GM12878 (cell line): Measurements from ENCODE around the gene ACACA. TPM values are rescaled to one million over a fixed set of nuclear protein-coding genes. Genes with fewer than 3 reads are reported as not detected.

ENCODE experiments used
- ATAC-seq: fragments of 200-7000 bp; cut with Tn5 transposase; 3 replicates; pipeline ENCODE4 v1.9.1; 2020; ENCODE audit warnings: mild to moderate bottlenecking, moderate library complexity
- BruUV-seq: library from RNA; stranded (reverse); fragments of 400-500 nt; replicated peaks from 2 replicates; lab custom pipeline; 2021; lab: Mats Ljungman, UMichigan
- CTCF ChIA-PET: fragments of 300-600 bp; sonication (Branson Sonifier 250); formaldehyde crosslinking; extraction: SDS; loops from one replicate; lab custom pipeline; 2021; ENCODE audit warnings: inconsistent platforms; lab: Yijun Ruan, JAX
- POLR2A ChIA-PET: fragments of 350-600 bp; formaldehyde crosslinking; extraction: SDS; loops from one replicate; lab custom pipeline; 2021; ENCODE audit warnings: inconsistent platforms; lab: Charles Lee
- RAD21 ChIA-PET: fragments of 300-600 bp; sonication (Branson Sonifier 250); formaldehyde crosslinking; loops from one replicate; lab custom pipeline; 2023; ENCODE audit warnings: antibody characterized with exemption; ENCODE audit not compliant: unreplicated experiment; lab: Charles Lee
- SMC1A ChIA-PET: fragments of 300-600 bp; sonication (Branson Sonifier 250); formaldehyde crosslinking; loops from one replicate; lab custom pipeline; 2023; ENCODE audit not compliant: unreplicated experiment, uncharacterized antibody; lab: Charles Lee
- DNase-seq: peaks from one replicate; pipeline ENCODE4 v3.0.0-alpha.2; 2011; ENCODE audit warnings: low read depth, low spot score
- FAIRE-seq: peaks from 3 replicates; lab custom pipeline; 2011; peaks lifted over from hg19 to GRCh38; lab: Jason Lieb, UNC
- H2AFZ ChIP-seq: 2 replicates; pipeline ENCODE4 v1.6.0; 2011; ENCODE audit warnings: low read depth, low read length, control low read depth; ENCODE audit not compliant: control insufficient read depth
- H3K27ac ChIP-seq: 2 replicates; pipeline ENCODE4 v1.5.1; 2011; ENCODE audit warnings: control low read depth; ENCODE audit not compliant: control insufficient read depth, insufficient read depth
- H3K27me3 ChIP-seq, 2 experiments: replicated peaks in 1 of 2; 2 replicates each; pipeline versions ENCODE4 v1.6.0 to v1.6.1; 2011; ENCODE audit warnings: low read length in 1 of 2; ENCODE audit not compliant: control insufficient read depth in 2 of 2, insufficient read depth in 2 of 2
- H3K36me3 ChIP-seq, 2 experiments: 2 replicates each; pipeline ENCODE4 v1.5.1; 2011; ENCODE audit warnings: low read length in 1 of 2; ENCODE audit not compliant: control insufficient read depth in 2 of 2, insufficient read depth in 2 of 2
- H3K4me1 ChIP-seq: 2 replicates; pipeline ENCODE4 v1.6.1; 2011; ENCODE audit warnings: mild to moderate bottlenecking, low read length, moderate library complexity, mixed read lengths; ENCODE audit not compliant: control insufficient read depth, insufficient read depth
- H3K4me2 ChIP-seq: 2 replicates; pipeline ENCODE4 v1.6.0; 2011; ENCODE audit warnings: control low read depth; ENCODE audit not compliant: control insufficient read depth, insufficient read depth
- H3K4me3 ChIP-seq: fragments of 200-600 bp; sonication (generic); 2 replicates; pipeline ENCODE4 v1.5.1; 2016
- H3K79me2 ChIP-seq: 2 replicates; pipeline ENCODE4 v1.6.0; 2011; ENCODE audit warnings: low read length; ENCODE audit not compliant: control insufficient read depth, insufficient read depth
- H3K9ac ChIP-seq: 2 replicates; pipeline ENCODE4 v1.8.0; 2011; ENCODE audit warnings: low read length, control low read depth, mixed read lengths; ENCODE audit not compliant: control insufficient read depth, insufficient read depth
- H3K9me3 ChIP-seq: replicated peaks from 3 replicates; pipeline ENCODE4 v1.5.1; 2011; ENCODE audit warnings: mild to moderate bottlenecking, low read length; ENCODE audit not compliant: control insufficient read depth, insufficient read depth
- H4K20me1 ChIP-seq: 2 replicates; pipeline ENCODE4 v1.6.0; 2011; ENCODE audit not compliant: control insufficient read depth, insufficient read depth
- E4F1 ChIP-seq: fragments of 450-650 bp; IDR thresholded peaks from 2 replicates; pipeline ENCODE4 v1.6.1; 2018; ENCODE audit warnings: borderline replicate concordance, mild to moderate bottlenecking; ENCODE audit not compliant: partially characterized antibody
- EZH2 ChIP-seq: IDR thresholded peaks from 2 replicates; pipeline ENCODE4 v1.6.1; 2012; ENCODE audit warnings: low read depth, mild to moderate bottlenecking, control low read depth, inconsistent platforms, low read length, borderline replicate concordance; ENCODE audit not compliant: control insufficient read depth
- FOS ChIP-seq: IDR thresholded peaks from 3 replicates; pipeline ENCODE4 v1.6.1; 2011; ENCODE audit warnings: borderline replicate concordance; ENCODE audit not compliant: insufficient read length; ENCODE audit errors: extremely low read depth
- FOXM1 ChIP-seq: IDR thresholded peaks from 2 replicates; pipeline ENCODE4 v1.6.1; 2012; ENCODE audit warnings: low read depth, mild to moderate bottlenecking, inconsistent platforms, low read length, moderate library complexity
- GATAD2B ChIP-seq: fragments of 450-650 bp; conservative IDR thresholded peaks from 2 replicates; pipeline ENCODE4 v1.6.1; 2017; ENCODE audit warnings: low read depth, mild to moderate bottlenecking, moderate library complexity
- HDAC6 ChIP-seq: fragments of 200-600 bp; sonication (generic); IDR thresholded peaks from one replicate; pipeline ENCODE4 v1.8.0; 2017; ENCODE audit warnings: antibody characterized with exemption; ENCODE audit not compliant: unreplicated experiment
- KDM1A ChIP-seq: fragments of 200-600 bp; sonication (generic); IDR thresholded peaks from 2 replicates; pipeline ENCODE4 v1.6.1; 2016; ENCODE audit warnings: borderline replicate concordance
- MTA3 ChIP-seq: IDR thresholded peaks from 2 replicates; pipeline ENCODE4 v1.6.1; 2012; ENCODE audit warnings: low read length, inconsistent platforms, borderline replicate concordance
- NFYA ChIP-seq: IDR thresholded peaks from 2 replicates; pipeline ENCODE4 v1.6.1; 2011; ENCODE audit warnings: low read depth, mild to moderate bottlenecking, low read length, improper control_type of control experiment, borderline replicate concordance
- NR2C1 ChIP-seq: fragments of 450-650 bp; IDR thresholded peaks from 2 replicates; pipeline ENCODE4 v1.6.1; 2017; ENCODE audit warnings: antibody characterized with exemption, mild to moderate bottlenecking, moderate library complexity
- NR2C2 ChIP-seq: IDR thresholded peaks from 2 replicates; pipeline ENCODE4 v1.6.1; 2011; ENCODE audit warnings: borderline replicate concordance, low read depth; ENCODE audit not compliant: control insufficient read depth, insufficient read length
- NR2F1 ChIP-seq: fragments of 450-650 bp; conservative IDR thresholded peaks from 2 replicates; pipeline ENCODE4 v1.6.1; 2017; ENCODE audit warnings: mild to moderate bottlenecking
- PML ChIP-seq: IDR thresholded peaks from 2 replicates; pipeline ENCODE4 v1.6.1; 2012; ENCODE audit warnings: low read length, inconsistent platforms
- SIN3A ChIP-seq: IDR thresholded peaks from 2 replicates; pipeline ENCODE4 v1.6.1; 2012; ENCODE audit warnings: low read depth, low read length, improper control_type of control experiment
- TAF1 ChIP-seq: IDR thresholded peaks from 2 replicates; pipeline ENCODE4 v1.6.1; 2011; ENCODE audit warnings: mild to moderate bottlenecking, low read depth, low read length, borderline replicate concordance
- WRNIP1 ChIP-seq: IDR thresholded peaks from 2 replicates; pipeline ENCODE4 v1.6.1; 2011; ENCODE audit warnings: low read depth, low read length, improper control_type of control experiment, borderline replicate concordance
- ZZZ3 ChIP-seq: IDR thresholded peaks from 2 replicates; pipeline ENCODE4 v1.6.1; 2011; ENCODE audit warnings: low read depth; ENCODE audit not compliant: control insufficient read depth, insufficient read length
- WGBS: methylation state at CpG from one replicate; pipeline ENCODE4 v1.1.6; 2016; ENCODE audit warnings: low lambda C conversion rate; ENCODE audit not compliant: insufficient replicate concordance, insufficient coverage; ENCODE audit errors: missing lambda C conversion rate; 5-methylcytosine and 5-hydroxymethylcytosine counted together
- in situ Hi-C: fragments of 300-500 bp; cut with MboI; formaldehyde crosslinking; loops from 9 replicates; pipeline ENCODE4 v1.14.3; 2018; ENCODE audit warnings: mixed read lengths
- intact Hi-C: fragments of 100-400 bp; cut with micrococcal nuclease; formaldehyde crosslinking; loops from one replicate; pipeline ENCODE4 v1.14.2; 2022; ENCODE audit not compliant: unreplicated experiment
- polyA plus RNA-seq, 11 experiments: library from polyadenylated mRNA; depleted of rRNA in 4 of 11; unstranded in 6 of 11; stranded (reverse) in 5 of 11; fragments of >200 nt; fragmentation: Nextera tagmentation in 4 of 11; fragmentation: Illumina TruSeq in 1 of 11; extraction: Ambion mirVana in 4 of 11; extraction: Trizol in 1 of 11; gene quantifications; 1 replicate in 1 of 11; 2 replicates in 10 of 11; pipeline versions ENCODE4 v1.2.1 to v1.2.3, GENCODE V29; 2011 to 2016; ENCODE audit warnings: inconsistent platforms in 2 of 11, missing spikeins in 2 of 11, low read depth in 1 of 11
- total RNA-seq, 4 experiments: library from RNA; depleted of rRNA in 3 of 4; stranded (reverse); fragments of >200 nt in 3 of 4; fragmentation: Illumina TruSeq in 1 of 4; extraction: Trizol in 1 of 4; gene quantifications; 2 replicates each; pipeline versions ENCODE4 v1.2.1 to v1.2.3, GENCODE V29; 2013 to 2021

Gene ACACA
- total and polyA plus RNA-seq, 10 of the 15 experiments (the other 5 are each of a cell fraction or from before 2014, with no cell fraction given) = 12.9 to 74.2 (median 32.0) TPM

DNA sequence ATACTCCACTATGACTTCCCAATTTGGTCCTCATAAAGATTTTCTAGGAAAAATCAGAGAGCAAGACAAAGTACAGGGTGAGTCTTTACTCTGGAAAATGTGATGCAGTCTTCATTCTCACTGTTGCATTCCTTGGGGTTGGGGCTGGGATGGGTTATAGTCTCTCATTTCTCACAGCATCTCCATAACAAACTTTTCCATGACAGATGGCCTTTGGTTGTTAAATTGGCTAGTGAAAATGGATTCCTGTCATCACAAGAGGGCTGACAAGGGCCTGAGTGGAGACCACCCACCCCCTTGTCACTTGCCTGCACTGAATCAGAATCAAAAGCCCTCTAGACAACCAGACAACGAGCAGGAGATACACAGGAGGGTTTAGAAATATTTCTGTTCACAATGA lies 283.2 kb downstream of the ACACA start (continued):
- no peak for TF ChIP-seq FOXM1
- TF ChIP-seq ZZZ3 = no peak
- no peak for TF ChIP-seq FOS
- TF ChIP-seq HDAC6 = no peak

DNA sequence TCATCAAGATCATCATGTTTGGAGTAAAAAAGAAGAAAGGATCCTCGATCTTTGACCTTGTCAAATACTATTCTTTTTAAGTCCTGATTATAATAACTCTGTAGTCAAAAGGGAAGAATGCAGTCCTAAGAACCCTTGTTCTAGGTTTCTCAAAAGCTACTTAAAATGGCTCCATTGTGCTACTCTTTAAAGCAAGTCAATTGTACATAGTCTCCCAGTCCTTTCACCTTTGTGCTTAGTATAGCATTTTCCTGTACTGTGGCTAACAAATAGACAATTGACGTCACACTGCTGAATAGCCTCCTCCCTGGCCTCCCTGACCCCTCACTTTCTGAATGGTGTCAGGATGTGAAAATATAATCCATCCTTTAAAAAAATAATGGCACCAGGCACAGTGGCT lies 285.0 kb downstream of the ACACA start:
- Histone ChIP-seq H3K27me3 (no peaks in the 10 kb centered on the region), H3K79me2 (no peaks in the 10 kb centered on the region), H3K4me3 (no peak overlapping the region), H3K9me3 (no peaks in the 10 kb centered on the region), H3K27ac (no peak overlapping the region), H4K20me1 (no peaks in the 10 kb centered on the region), H3K4me1 (no peaks in the 10 kb centered on the region), H3K9ac (no peak overlapping the region), H2AFZ (no peak overlapping the region), H3K36me3 (peaks cover 0 to 3% of the 10 kb centered on the region in 2 experiments; a peak in 3 of 4 replicates), H3K4me2 (no peak overlapping the region)
- CTCF ChIA-PET = no interaction called here
- no peak for TF ChIP-seq KDM1A
- no peak for TF ChIP-seq ZZZ3
- TF ChIP-seq TAF1 = no peak
- no peak for TF ChIP-seq PML
- TF ChIP-seq GATAD2B = no peak
- TF ChIP-seq NR2C2 = no peak
- TF ChIP-seq SIN3A = no peak
- no peak for TF ChIP-seq EZH2
- TF ChIP-seq HDAC6 = no peak
- no peak for TF ChIP-seq MTA3
- no peak for TF ChIP-seq NR2F1
- no peak for TF ChIP-seq NR2C1
- TF ChIP-seq WRNIP1 = no peak
- no peak for TF ChIP-seq E4F1
- no peak for TF ChIP-seq NFYA
- BruUV-seq = no TSS peak
- SMC1A ChIA-PET = no interaction called here
- FAIRE-seq (no peak), ATAC-seq (no peak), DNase-seq (no peak)
- intact Hi-C loops = no loop called here
- in situ Hi-C loops = no loop called here
- 97% methylated on average over 2 of the region's 2 CpGs for WGBS
- POLR2A ChIA-PET = no interaction called here
- RAD21 ChIA-PET = no interaction called here
